A549 treated with dexamethasone at 1 μM for 4 hours (cell line): Measurements from ENCODE around the gene SLC27A5. TPM values are rescaled to one million over a fixed set of nuclear protein-coding genes. Genes with fewer than 3 reads are reported as not detected.

ENCODE experiments used
- total RNA-seq: library from RNA; stranded (reverse); fragments of 200-300 nt; extraction: Qiagen RNA extraction; gene quantifications from 5 replicates; pipeline ENCODE4 v1.2.3, GENCODE V29; 2022

SLC27A5 gene
- 20.1 to 31.2 TPM (median 26.7 TPM) in 5 replicates for total RNA-seq

GRCh38 chr19:58511353-58512208 lies at the start of gene SLC27A5:
Gene SLC27A5 (minus strand): TSS chr19:58511992. CDS start chr19:58511955, 37 bp downstream.

GRCh38 chr19:58558066-58558622 lies 46.4 kb upstream of the SLC27A5 start, which contains the start of gene UBE2M:
Gene UBE2M (minus strand): TSS chr19:58558611. CDS start chr19:58558381, 230 bp downstream.

GRCh38 chr19:58554494-58555368 lies 42.9 kb upstream of the SLC27A5 start, which contains the start of gene CHMP2A:
Gene CHMP2A (minus strand): TSS chr19:58555105. CDS start chr19:58554212, 893 bp downstream.

GRCh38 chr19:58543826-58544590 lies 32.2 kb upstream of the SLC27A5 start, which contains the start of gene TRIM28:
Gene TRIM28 (plus strand): TSS chr19:58544064. CDS start chr19:58544758, 694 bp downstream.

GRCh38 chr19:58519355-58520256 lies 7.8 kb upstream of the SLC27A5 start, which contains the start of gene ZBTB45:
Gene ZBTB45 (minus strand): TSS chr19:58519810. CDS start chr19:58517673, 2,137 bp downstream.

GRCh38 chr19:58475714-58476497 lies 35.9 kb downstream of the SLC27A5 start, which contains the start of gene ZNF446:
Gene ZNF446 (plus strand): TSS chr19:58476352. CDS start chr19:58477219, 867 bp downstream.

GRCh38 chr19:58466760-58467589 lies 44.8 kb downstream of the SLC27A5 start, which contains the start of gene ZNF324:
Gene ZNF324 (plus strand): TSS chr19:58467080. CDS start chr19:58469186, 2,106 bp downstream.

GRCh38 chr19:58451358-58452101 lies 60.3 kb downstream of the SLC27A5 start, which contains the start of gene ZNF324B:
Gene ZNF324B (plus strand): TSS chr19:58451622. CDS start chr19:58453702, 2,080 bp downstream.

Other genes starting within 250 kb of the SLC27A5 start
- gene ZNF8, start 233.0 kb downstream of the SLC27A5 start, total RNA-seq: 1.2 to 1.5 TPM (median 1.3 TPM) in 5 replicates
- gene ERVK3-1, start 206.6 kb downstream of the SLC27A5 start, total RNA-seq: 89.6 to 105 TPM (median 92.7 TPM) in 5 replicates
- 2.5 to 3.2 TPM (median 2.9 TPM) in 5 replicates for gene ZSCAN22, start 185.0 kb downstream of the SLC27A5 start, total RNA-seq
- gene A1BG, start 158.5 kb downstream of the SLC27A5 start, total RNA-seq: 8.6 to 11.0 TPM (median 10.2 TPM) in 5 replicates
- gene ZNF497, start 149.2 kb downstream of the SLC27A5 start, total RNA-seq: 0.74 to 1.6 TPM (median 1.1 TPM) in 5 replicates
- gene ZNF837, start 131.0 kb downstream of the SLC27A5 start, total RNA-seq: 0.86 to 1.5 TPM (median 1.2 TPM) in 5 replicates
- 1,918 to 2,176 TPM (median 2,046 TPM) in 5 replicates for gene RPS5, start 124.7 kb downstream of the SLC27A5 start, total RNA-seq
- 0.11 to 0.19 TPM (median 0.17 TPM) in 3 of 5 replicates, not detected in the others for gene RNF225, start 116.3 kb downstream of the SLC27A5 start, total RNA-seq
- gene ZNF584, start 103.3 kb downstream of the SLC27A5 start, total RNA-seq: 17.0 to 19.0 TPM (median 18.4 TPM) in 5 replicates
- gene ZNF132, start 71.8 kb downstream of the SLC27A5 start, total RNA-seq: 0.08 to 0.14 TPM (median 0.09 TPM) in 5 replicates
- gene ZNF324B, start 60.4 kb downstream of the SLC27A5 start, total RNA-seq: 5.5 to 7.9 TPM (median 7.5 TPM) in 5 replicates
- 8.1 to 10.5 TPM (median 10.2 TPM) in 5 replicates for gene ZNF324, start 44.9 kb downstream of the SLC27A5 start, total RNA-seq
- gene ZNF446, start 35.6 kb downstream of the SLC27A5 start, total RNA-seq: 9.8 to 12.3 TPM (median 11.4 TPM) in 5 replicates
- gene ZBTB45, start 7.8 kb upstream of the SLC27A5 start, total RNA-seq: 11.1 to 22.6 TPM (median 21.3 TPM) in 5 replicates
- 620 to 956 TPM (median 843 TPM) in 5 replicates for gene TRIM28, start 32.1 kb upstream of the SLC27A5 start, total RNA-seq
- gene CHMP2A, start 43.1 kb upstream of the SLC27A5 start, total RNA-seq: 195 to 225 TPM (median 204 TPM) in 5 replicates
- gene UBE2M, start 46.6 kb upstream of the SLC27A5 start, total RNA-seq: 131 to 164 TPM (median 141 TPM) in 5 replicates
- gene MZF1, start 61.3 kb upstream of the SLC27A5 start, total RNA-seq: 6.6 to 15.0 TPM (median 12.8 TPM) in 5 replicates